Measurements from ENCODE around the gene NUDT1. TPM values are rescaled to one million over a fixed set of nuclear protein-coding genes. Genes with fewer than 3 reads are reported as not detected.

The NUDT1 gene
- total RNA-seq, 4 donors from 2014 or later, result 4.2 to 23.6 (median 9.5) TPM; not detected in 1

- WGBS, 2 donors (ENCODE audit: low coverage in 1 of 2), result 91% methylated on average over 9 of the region's 9 CpGs; no CpG with 5 or more reads in 1 of the 2 donors
- in situ Hi-C loops (cut with MboI; ENCODE audit: low pct_ligation_motif_present in 1 of 4, low pct_unique_long_range_greater_than_20kb in 1 of 4, low sequenced_read_pairs in 3 of 4), result loop anchor here in 3 of 4 donors (25.0 kb wide), 2 partner anchors 552 to 627 kb away; partner anchors contain the start of gene ELFN1 (in 2 of the 3)
These were observed 27.4 kb upstream of the NUDT1 start for GRCh38 chr7:2214636-2215035.

GRCh38 chr7:2215851-2216250 lies 26.2 kb upstream of the NUDT1 start:
- intact Hi-C loops (cut with DNase I; ENCODE audit: low total_unique reads), result no loop called here
- DNase-seq, result no peak
- no peaks in the 10 kb centered on the region for H3K4me1 ChIP-seq
- no peaks in the 10 kb centered on the region for H3K9me3 ChIP-seq
- in situ Hi-C loops (cut with MboI; ENCODE audit: low pct_ligation_motif_present in 1 of 4, low pct_unique_long_range_greater_than_20kb in 1 of 4, low sequenced_read_pairs in 3 of 4), result loop anchor here in 3 of 4 donors (25.0 kb wide), 2 partner anchors 554 to 629 kb away; partner anchors contain the start of gene ELFN1 (in 2 of the 3)
- H3K27me3 ChIP-seq, result no peaks in the 10 kb centered on the region
- no peak overlapping the region for H3K4me3 ChIP-seq
- 95 to 100% methylated on average over 1 to 17 of the region's 17 CpGs for WGBS, 2 donors (ENCODE audit: low coverage in 1 of 2)
- peaks cover 0 to 20% (median 8%) of the 10 kb centered on the region in 4 donors for H3K36me3 ChIP-seq
- TF ChIP-seq CTCF (IDR thresholded peaks at IDR 0.05) (no peak), POLR2AphosphoS5 (IDR thresholded peaks at IDR 0.05) (no peak), EP300 (IDR thresholded peaks at IDR 0.05; ENCODE audit: low read depth) (no peak)
- no peak overlapping the region for H3K27ac ChIP-seq

More at GRCh38 chr7:2214636-2215035, 27.4 kb upstream of the NUDT1 start:
- intact Hi-C loops (cut with DNase I; ENCODE audit: low total_unique reads), result no loop called here
- TF ChIP-seq POLR2A (IDR thresholded peaks at IDR 0.05) (no peak), EP300 (IDR thresholded peaks at IDR 0.05; ENCODE audit: low read depth) (no peak), POLR2AphosphoS5 (IDR thresholded peaks at IDR 0.05) (no peak), CTCF (IDR thresholded peaks at IDR 0.05) (no peak)
- Histone ChIP-seq H3K4me3 (no peak overlapping the region), H3K27ac (no peak overlapping the region), H3K9me3 (no peaks in the 10 kb centered on the region), H3K4me1 (no peaks in the 10 kb centered on the region), H3K36me3 (peaks cover 0 to 20% (median 8%) of the 10 kb centered on the region in 4 donors), H3K27me3 (no peaks in the 10 kb centered on the region)
- DNase-seq, result no peak

GRCh38 chr7:2217206-2217605 lies 24.8 kb upstream of the NUDT1 start:
- intact Hi-C loops (cut with DNase I; ENCODE audit: low total_unique reads), result no loop called here
- 90% methylated on average over 10 of the region's 10 CpGs; no CpG with 5 or more reads in 1 of the 2 donors for WGBS, 2 donors (ENCODE audit: low coverage in 1 of 2)
- in situ Hi-C loops (cut with MboI; ENCODE audit: low pct_ligation_motif_present in 1 of 4, low pct_unique_long_range_greater_than_20kb in 1 of 4, low sequenced_read_pairs in 3 of 4), result loop anchor here in 3 of 4 donors (25.0 kb wide), 2 partner anchors 555 to 630 kb away; partner anchors contain the start of gene ELFN1 (in 2 of the 3)
- H3K27ac ChIP-seq, result no peak overlapping the region
- DNase-seq, result no peak
- peaks cover 0 to 20% (median 9%) of the 10 kb centered on the region in 4 donors for H3K36me3 ChIP-seq
- no peaks in the 10 kb centered on the region for H3K4me1 ChIP-seq
- no peak for TF ChIP-seq EP300 (IDR thresholded peaks at IDR 0.05; ENCODE audit: low read depth)
- no peak for TF ChIP-seq POLR2A (IDR thresholded peaks at IDR 0.05)
- TF ChIP-seq CTCF (IDR thresholded peaks at IDR 0.05), result no peak
- TF ChIP-seq POLR2AphosphoS5 (IDR thresholded peaks at IDR 0.05), result no peak
- H3K9me3 ChIP-seq, result no peaks in the 10 kb centered on the region
- no peaks in the 10 kb centered on the region for H3K27me3 ChIP-seq
- no peak overlapping the region for H3K4me3 ChIP-seq

- Histone ChIP-seq H3K4me3 (no peak overlapping the region), H3K27ac (no peak overlapping the region), H3K27me3 (no peaks in the 10 kb centered on the region), H3K36me3 (peaks cover 0 to 20% (median 8%) of the 10 kb centered on the region in 4 donors), H3K9me3 (no peaks in the 10 kb centered on the region), H3K4me1 (no peaks in the 10 kb centered on the region)
- WGBS, 2 donors (ENCODE audit: low coverage in 1 of 2), result 95% methylated on average over 19 of the region's 19 CpGs; no CpG with 5 or more reads in 1 of the 2 donors
- no peak for DNase-seq
- no peak for TF ChIP-seq CTCF (IDR thresholded peaks at IDR 0.05)
- no peak for TF ChIP-seq EP300 (IDR thresholded peaks at IDR 0.05; ENCODE audit: low read depth)
- TF ChIP-seq POLR2AphosphoS5 (IDR thresholded peaks at IDR 0.05), result no peak
- TF ChIP-seq POLR2A (IDR thresholded peaks at IDR 0.05), result no peak
- in situ Hi-C loops (cut with MboI; ENCODE audit: low pct_ligation_motif_present in 1 of 4, low pct_unique_long_range_greater_than_20kb in 1 of 4, low sequenced_read_pairs in 3 of 4) (loop anchor here in 3 of 4 donors (25.0 kb wide), 2 partner anchors 556 to 631 kb away; partner anchors contain the start of gene ELFN1 (in 2 of the 3)), intact Hi-C loops (cut with DNase I; ENCODE audit: low total_unique reads) (no loop called here)
These were observed 24.1 kb upstream of the NUDT1 start for GRCh38 chr7:2217716-2218443.

Measured in transverse colon (tissue), 4 donors.